Activated T-helper 1 cell treated with Interleukin-2 at 50 U/mL for 16 hours (primary cell): Measurements from ENCODE around the gene ADGRG2.
"Not testable (repeated sequence)": the region's sequence is repeated elsewhere in the genome, so short reads cannot be mapped to it uniquely, and the experiment has no call there.

Experiments used
- DNase-seq: peaks from one replicate; pipeline ENCODE4 v3.0.0-alpha.2; 2020; ENCODE audit warnings: low read depth

The ADGRG2 gene

GRCh38 chrX:19003756-19004155, 118.5 kb downstream of the ADGRG2 start:
- DNase-seq, result no peak

DNA sequence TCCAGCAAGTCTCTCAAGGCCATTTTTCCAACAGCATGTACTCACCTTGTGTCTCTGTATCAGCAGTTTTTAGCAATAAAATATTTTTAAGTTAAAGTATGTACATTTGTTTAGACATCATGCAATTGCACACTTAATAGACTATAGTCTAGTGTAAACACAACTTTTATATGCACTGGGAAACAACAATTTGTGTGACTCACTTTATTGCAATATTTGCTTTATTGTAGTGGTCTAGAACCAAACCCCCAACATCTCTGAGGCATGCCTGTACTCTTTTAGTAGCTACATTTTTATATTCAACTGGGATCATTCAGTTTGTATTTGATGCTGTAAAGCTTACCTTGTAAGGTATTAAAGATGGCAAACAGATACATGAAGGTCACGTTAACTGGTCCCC, 123.6 kb downstream of the ADGRG2 start:
- no peak for DNase-seq

GRCh38 chrX:18997916-18998315, 124.4 kb downstream of the ADGRG2 start:
- DNase-seq, result no peak

DNA sequence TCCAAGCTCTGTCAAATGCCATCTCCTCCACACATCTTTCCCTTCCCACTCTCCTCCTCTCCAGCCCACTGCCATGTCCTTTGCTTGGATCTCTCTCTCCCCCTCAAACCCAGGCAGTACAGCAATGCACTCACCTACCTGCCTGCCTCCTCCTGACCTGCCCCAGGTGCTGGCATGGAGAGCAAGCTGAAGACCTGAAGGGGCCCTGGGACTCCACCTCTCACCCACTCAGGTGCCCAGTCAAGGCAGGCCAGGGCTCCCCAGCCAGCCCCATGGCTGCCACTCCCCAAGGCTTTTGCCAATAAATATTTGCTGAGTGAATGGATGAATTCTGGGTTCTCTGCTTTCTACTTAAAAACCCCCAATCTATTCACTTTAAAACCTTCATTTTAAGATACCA, 125.7 kb downstream of the ADGRG2 start:
- no peak for DNase-seq

DNA sequence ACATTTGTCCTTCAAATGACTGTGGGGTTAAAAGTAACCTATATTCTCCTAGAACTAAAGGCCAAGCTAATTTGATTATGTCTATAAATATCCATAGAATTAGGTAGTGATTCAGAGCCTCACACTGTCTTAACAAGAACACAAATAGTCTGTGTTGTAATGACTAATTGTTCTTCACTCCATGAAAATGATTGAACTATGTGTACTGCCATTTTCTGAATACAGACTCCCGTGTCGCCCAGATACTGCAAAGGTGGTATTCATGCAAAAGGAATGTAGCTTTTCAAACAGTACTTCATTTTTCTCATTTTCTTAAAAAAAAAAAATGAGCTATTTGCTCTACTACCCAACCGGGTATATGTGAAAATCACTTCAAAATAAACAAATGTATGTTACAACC, 127.0 kb downstream of the ADGRG2 start:
- DNase-seq, result no peak

DNA sequence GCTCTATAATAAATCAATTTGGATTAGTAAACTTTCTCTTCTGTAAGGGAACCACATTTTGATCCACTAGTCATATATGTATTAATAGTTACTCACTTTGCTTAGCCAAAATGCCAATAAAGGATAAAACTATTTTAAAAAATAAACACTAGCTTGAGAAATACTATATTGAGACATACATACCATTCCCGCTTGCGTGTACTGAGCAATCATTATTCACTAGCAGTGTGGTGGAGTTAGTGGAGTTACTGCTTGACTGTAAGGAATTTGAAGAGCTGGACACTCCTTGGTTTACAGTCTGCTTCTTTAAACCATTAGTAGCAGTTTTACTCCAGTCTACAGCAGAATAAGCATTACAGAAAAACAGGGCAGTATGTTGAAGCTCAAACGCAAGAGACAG, 127.6 kb downstream of the ADGRG2 start:
- DNase-seq, result no peak

- no peak for DNase-seq
These were observed 129.4 kb downstream of the ADGRG2 start for GRCh38 chrX:18992829-18993228.

GRCh38 chrX:18985186-18985435, 137.2 kb downstream of the ADGRG2 start:
- DNase-seq, result no peak

- peak; percentile 75 for DNase-seq
These were observed 137.7 kb downstream of the ADGRG2 start for GRCh38 chrX:18984381-18985185.

DNA sequence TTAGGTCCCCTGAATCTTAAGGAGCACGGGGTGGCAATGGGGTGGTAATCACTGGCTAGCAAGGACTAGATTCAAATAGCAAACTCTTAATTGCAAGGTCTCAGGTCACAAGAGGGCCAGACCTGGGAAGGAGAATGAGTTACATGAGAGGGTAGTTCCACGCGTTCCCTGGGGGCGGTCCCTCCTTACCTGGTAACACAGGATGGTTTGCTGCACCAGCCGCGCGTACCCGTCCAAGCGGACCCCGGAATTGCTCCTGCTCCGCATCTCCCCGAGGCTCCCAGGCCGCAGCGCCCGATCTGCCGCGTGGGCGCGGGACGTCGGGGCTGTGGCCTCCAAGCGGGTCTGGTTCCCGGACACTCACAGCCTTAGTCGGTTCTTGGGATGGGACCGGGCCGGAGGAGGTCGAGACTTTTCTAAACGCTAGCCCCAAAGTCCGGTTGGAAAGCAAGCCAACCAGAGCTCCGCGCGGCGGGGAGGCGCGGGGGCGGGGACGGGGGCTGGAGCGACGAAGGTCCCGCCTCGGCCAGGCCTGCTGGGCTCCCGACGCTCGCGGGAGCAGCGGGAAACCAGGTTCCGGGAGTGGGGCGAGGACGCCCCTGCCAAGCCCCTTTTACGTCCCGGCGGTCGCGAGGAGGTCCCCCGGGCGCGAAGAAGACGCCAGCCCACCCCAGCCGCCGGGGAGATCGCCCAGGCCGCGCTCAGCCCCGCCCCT, 138.4 kb downstream of the ADGRG2 start, which contains the start of gene PHKA2:
Gene PHKA2 (minus strand): TSS at position 449 of the 715 bp plus-strand sequence. CDS start 182 bp downstream, at position 267.
- no peak for DNase-seq

DNA sequence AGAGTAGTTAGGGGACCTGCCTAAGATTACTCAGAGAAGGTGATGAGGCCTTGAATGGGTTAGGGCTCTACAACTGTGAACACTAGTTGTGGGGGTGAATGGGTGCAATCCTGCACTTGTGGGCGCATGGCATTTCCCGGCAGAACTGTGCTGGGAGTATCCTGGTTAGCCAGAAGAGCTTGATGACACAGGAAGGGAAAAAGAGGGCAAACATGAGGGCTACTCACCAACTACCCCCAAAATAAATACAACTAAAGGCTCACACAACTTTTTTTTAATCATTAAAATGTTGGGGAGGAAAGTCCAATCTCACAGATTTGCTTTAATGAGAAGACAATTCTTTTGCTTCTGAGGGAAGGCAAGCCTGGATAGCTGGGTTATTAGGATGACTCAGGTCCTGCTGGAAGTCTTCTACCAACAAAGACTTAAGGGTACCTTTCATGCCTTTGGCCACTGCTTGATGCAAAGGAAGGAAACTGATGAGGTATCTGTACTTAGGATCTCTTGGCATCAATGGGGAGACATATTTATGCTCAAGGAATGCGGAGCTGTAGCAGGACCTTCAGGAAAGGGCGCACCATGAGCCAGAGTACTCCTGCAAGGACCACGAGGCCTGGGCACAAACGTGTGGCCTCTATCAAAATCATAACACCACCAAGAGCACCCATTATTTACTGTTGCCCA, 141.0 kb downstream of the ADGRG2 start:
- DNase-seq, result no peak

GRCh38 chrX:18980262-18980661, 142.0 kb downstream of the ADGRG2 start:
- not testable (repeated sequence) for DNase-seq

DNA sequence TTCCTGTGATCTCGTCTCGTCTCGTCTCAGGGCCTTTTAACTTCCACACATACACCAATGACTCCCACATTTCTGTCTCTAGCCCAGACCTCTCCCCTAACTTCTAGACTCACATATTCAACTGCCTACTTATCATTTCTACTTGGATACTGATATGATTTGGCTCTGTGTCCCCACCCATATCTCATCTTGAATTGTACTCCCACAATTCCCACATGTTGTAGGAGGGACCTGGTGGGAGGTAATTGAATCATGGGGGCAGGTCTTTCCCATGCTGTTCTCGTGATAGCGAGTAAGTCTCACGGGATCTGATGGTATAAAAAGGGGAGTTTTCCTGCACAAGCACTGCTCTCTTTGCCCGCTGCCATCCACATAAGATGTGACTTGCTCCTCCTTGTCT, 147.3 kb downstream of the ADGRG2 start:
- DNase-seq, result no peak

GRCh38 chrX:18973527-18974192, 148.6 kb downstream of the ADGRG2 start:
- DNase-seq, result no peak

GRCh38 chrX:18971506-18971905, 150.8 kb downstream of the ADGRG2 start:
- DNase-seq, result no peak

GRCh38 chrX:18970465-18970864, 151.8 kb downstream of the ADGRG2 start:
- no peak for DNase-seq

DNA sequence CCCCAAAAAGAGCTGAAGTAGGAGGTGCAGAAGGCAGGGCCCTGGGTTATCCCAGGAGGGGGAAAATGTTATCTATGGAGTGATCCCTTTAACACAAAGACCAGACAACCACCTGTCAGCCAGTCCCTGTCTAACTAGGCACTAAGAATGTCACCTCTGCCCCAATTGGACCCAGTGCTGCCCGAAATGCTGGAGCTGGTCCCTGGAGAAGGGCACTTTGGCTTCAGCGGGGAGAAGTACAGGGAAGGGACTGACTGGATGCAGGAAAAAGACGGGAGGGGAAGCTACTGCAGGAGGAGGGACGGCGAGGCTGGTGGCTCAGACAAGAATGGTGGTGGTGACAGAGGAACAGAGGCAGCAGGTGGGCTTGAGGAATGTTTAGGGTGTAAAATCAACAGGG, 155.6 kb downstream of the ADGRG2 start:
- no peak for DNase-seq

GRCh38 chrX:18964901-18965300, 157.4 kb downstream of the ADGRG2 start:
- DNase-seq, result no peak

GRCh38 chrX:18964026-18964425, 158.2 kb downstream of the ADGRG2 start:
- DNase-seq, result no peak

GRCh38 chrX:18962329-18962728, 159.9 kb downstream of the ADGRG2 start:
- DNase-seq, result no peak

GRCh38 chrX:18961686-18962085, 160.6 kb downstream of the ADGRG2 start:
- no peak for DNase-seq

- DNase-seq, result no peak
These were observed 165.8 kb downstream of the ADGRG2 start for GRCh38 chrX:18956303-18957032.
